ENCODE measurements around the gene C1orf35. TPM values are rescaled to one million over a fixed set of nuclear protein-coding genes. Genes with fewer than 3 reads are reported as not detected.
A peak's percentile ranks its signal among the peaks of the same experiment; 100 is the strongest.
"Not testable (repeated sequence)": the region's sequence is repeated elsewhere in the genome, so short reads cannot be mapped to it uniquely, and the experiment has no call there.

C1orf35 gene
- total RNA-seq, 2 experiments from 2014 or later: 14.4 to 24.4 TPM

- Mint-ChIP-seq H3K36me3 (ENCODE audit: low read depth) (peaks cover 7% of the 10 kb centered on the region), H3K9me3 (peaks cover 11% of the 10 kb centered on the region), H3K27ac (no peak overlapping the region), H3K4me1 (peaks cover 7% of the 10 kb centered on the region), H3K4me3 (no peak overlapping the region), H3K27me3 (no peaks in the 10 kb centered on the region)
- CTCF ChIA-PET: interaction anchor here (1.7 kb wide), 1 partner anchor 16 kb away, joined by 4 read pairs; no protein-coding TSS in a partner anchor
- DNase-seq: no peak
- POLR2A ChIA-PET: no interaction called here
These were observed 11.7 kb upstream of the C1orf35 start for GRCh38 chr1:228114827-228115226.

- H3K9me3 Mint-ChIP-seq: peaks cover 3% of the 10 kb centered on the region
- H3K4me1 Mint-ChIP-seq: peaks cover 22% of the 10 kb centered on the region
- H3K36me3 Mint-ChIP-seq (ENCODE audit: low read depth): peaks cover 3% of the 10 kb centered on the region
- no peak for DNase-seq
- H3K4me3 Mint-ChIP-seq: no peak overlapping the region
- POLR2A ChIA-PET: no interaction called here
- CTCF ChIA-PET: interaction anchor here (1.2 kb wide), 1 partner anchor 18 kb away, joined by 5 read pairs; no protein-coding TSS in a partner anchor
- H3K27me3 Mint-ChIP-seq: no peaks in the 10 kb centered on the region
- H3K27ac Mint-ChIP-seq: no peak overlapping the region
These were observed 9.5 kb upstream of the C1orf35 start for GRCh38 chr1:228112617-228113016.

- Mint-ChIP-seq H3K9me3 (no peaks in the 10 kb centered on the region), H3K36me3 (ENCODE audit: low read depth) (no peaks in the 10 kb centered on the region), H3K4me3 (no peak overlapping the region), H3K27ac (no peak overlapping the region), H3K27me3 (no peaks in the 10 kb centered on the region), H3K4me1 (peaks cover 23% of the 10 kb centered on the region)
- ChIA-PET POLR2A (no interaction called here), CTCF (interaction anchor here (1.2 to 1.5 kb wide), 2 partner anchors 19 to 55 kb away, joined by 3 to 5 read pairs; no protein-coding TSS in a partner anchor)
- no peak for DNase-seq
These were observed 9.0 kb upstream of the C1orf35 start for GRCh38 chr1:228112167-228112566.

- POLR2A ChIA-PET: not testable (repeated sequence)
These were observed 8.2 kb upstream of the C1orf35 start for GRCh38 chr1:228111315-228111714.

GRCh38 chr1:228110556-228110955 is 7.4 kb upstream of the C1orf35 start:
- DNase-seq: no peak
- ChIA-PET POLR2A (no interaction called here), CTCF (interaction anchor here (1.1 to 1.5 kb wide), 6 partner anchors 8 to 56 kb away, joined by 3 to 7 read pairs (median 3); partner anchors contain the start of gene ARF1)
- Mint-ChIP-seq H3K9me3 (no peaks in the 10 kb centered on the region), H3K27me3 (no peaks in the 10 kb centered on the region), H3K4me3 (no peak overlapping the region), H3K27ac (no peak overlapping the region), H3K4me1 (peaks cover 24% of the 10 kb centered on the region), H3K36me3 (ENCODE audit: low read depth) (peaks cover 3% of the 10 kb centered on the region)

More at GRCh38 chr1:228111315-228111714, 8.2 kb upstream of the C1orf35 start:
- not testable (repeated sequence) for H3K27ac Mint-ChIP-seq; DNase-seq; H3K9me3 Mint-ChIP-seq; H3K36me3 Mint-ChIP-seq (ENCODE audit: low read depth); H3K27me3 Mint-ChIP-seq; H3K4me3 Mint-ChIP-seq
- peaks cover 24% of the 10 kb centered on the region for H3K4me1 Mint-ChIP-seq
- CTCF ChIA-PET: interaction anchor here (1.3 to 1.5 kb wide), 2 partner anchors 29 to 55 kb away, joined by 3 read pairs; partner anchors contain the start of gene ARF1

GRCh38 chr1:228109962-228110488 is 6.9 kb upstream of the C1orf35 start:
- DNase-seq: no peak
- ChIA-PET CTCF (interaction anchor here (1.1 to 1.5 kb wide), 6 partner anchors 9 to 56 kb away, joined by 3 to 7 read pairs (median 3); partner anchors contain the start of genes ARF1 and IBA57), POLR2A (no interaction called here)
- Mint-ChIP-seq H3K36me3 (ENCODE audit: low read depth) (peaks cover 3% of the 10 kb centered on the region), H3K27ac (peak overlapping the region; percentile 96), H3K9me3 (no peaks in the 10 kb centered on the region), H3K27me3 (no peaks in the 10 kb centered on the region), H3K4me1 (peaks cover 24% of the 10 kb centered on the region), H3K4me3 (peak overlapping the region; percentile 92)

- CTCF ChIA-PET: interaction anchor here (0.6 to 1.5 kb wide), 6 partner anchors 9 to 410 kb away, joined by 3 to 7 read pairs (median 3); partner anchors contain the start of gene IBA57
- DNase-seq: peak; percentile 97
- peak within 1 kb of the TSS; percentile 92 for H3K4me3 Mint-ChIP-seq
- peaks cover 6% of the 10 kb centered on the region for H3K36me3 Mint-ChIP-seq (ENCODE audit: low read depth)
- no peaks in the 10 kb centered on the region for H3K27me3 Mint-ChIP-seq
- H3K4me1 Mint-ChIP-seq: peaks cover 31% of the 10 kb centered on the region
- POLR2A ChIA-PET: no interaction called here
- H3K27ac Mint-ChIP-seq: peak within 1 kb of the TSS; percentile 96
- no peaks in the 10 kb centered on the region for H3K9me3 Mint-ChIP-seq
These were observed 6.2 kb upstream of the C1orf35 start, which contains the start of gene MRPL55 for GRCh38 chr1:228109073-228109961. Gene MRPL55, minus strand, starts transcription at chr1:228109299. Its CDS starts 1,039 bp downstream, at chr1:228108260.

GRCh38 chr1:228108742-228109072 is 5.6 kb upstream of the C1orf35 start:
- H3K27ac Mint-ChIP-seq: peak overlapping the region; percentile 96
- no peaks in the 10 kb centered on the region for H3K9me3 Mint-ChIP-seq
- DNase-seq: no peak
- ChIA-PET POLR2A (no interaction called here), CTCF (interaction anchor here (1.3 kb wide), 1 partner anchor 57 kb away, joined by 3 read pairs; the partner anchor contains the start of gene IBA57)
- H3K36me3 Mint-ChIP-seq (ENCODE audit: low read depth): peaks cover 6% of the 10 kb centered on the region
- H3K4me1 Mint-ChIP-seq: peaks cover 38% of the 10 kb centered on the region
- peak overlapping the region; percentile 92 for H3K4me3 Mint-ChIP-seq
- no peaks in the 10 kb centered on the region for H3K27me3 Mint-ChIP-seq

- no peak for DNase-seq
- no peaks in the 10 kb centered on the region for H3K9me3 Mint-ChIP-seq
- peaks cover 9% of the 10 kb centered on the region for H3K36me3 Mint-ChIP-seq (ENCODE audit: low read depth)
- H3K27me3 Mint-ChIP-seq: no peaks in the 10 kb centered on the region
- H3K4me1 Mint-ChIP-seq: peaks cover 43% of the 10 kb centered on the region
- POLR2A ChIA-PET: no interaction called here
- CTCF ChIA-PET: interaction anchor here (0.5 to 1.0 kb wide), 2 partner anchors 30 to 58 kb away, joined by 3 read pairs; no protein-coding TSS in a partner anchor
- peak overlapping the region; percentile 96 for H3K27ac Mint-ChIP-seq
- peak overlapping the region; percentile 92 for H3K4me3 Mint-ChIP-seq
These were observed 5.0 kb upstream of the C1orf35 start for GRCh38 chr1:228108055-228108690.

GRCh38 chr1:228107636-228108035 is 4.5 kb upstream of the C1orf35 start:
- Mint-ChIP-seq H3K27me3 (no peaks in the 10 kb centered on the region), H3K4me1 (peaks cover 43% of the 10 kb centered on the region), H3K9me3 (no peaks in the 10 kb centered on the region), H3K27ac (peak overlapping the region; percentile 96), H3K4me3 (peak overlapping the region; percentile 92), H3K36me3 (ENCODE audit: low read depth) (peaks cover 9% of the 10 kb centered on the region)
- CTCF ChIA-PET: interaction anchor here (0.5 to 1.0 kb wide), 3 partner anchors 9 to 59 kb away, joined by 3 read pairs; no protein-coding TSS in a partner anchor
- DNase-seq: no peak
- POLR2A ChIA-PET: no interaction called here

- H3K9me3 Mint-ChIP-seq: no peaks in the 10 kb centered on the region
- no peak for DNase-seq
- H3K27me3 Mint-ChIP-seq: no peaks in the 10 kb centered on the region
- POLR2A ChIA-PET: no interaction called here
- CTCF ChIA-PET: interaction anchor here (0.7 to 1.5 kb wide), 3 partner anchors 31 to 60 kb away, joined by 5 read pairs; partner anchors contain the start of gene IBA57
- peak overlapping the region; percentile 27 for H3K4me3 Mint-ChIP-seq
- H3K4me1 Mint-ChIP-seq: peaks cover 41% of the 10 kb centered on the region
- peaks cover 9% of the 10 kb centered on the region for H3K36me3 Mint-ChIP-seq (ENCODE audit: low read depth)
- H3K27ac Mint-ChIP-seq: peak overlapping the region; percentile 81
These were observed 3.6 kb upstream of the C1orf35 start for GRCh38 chr1:228106800-228107054.

- H3K27me3 Mint-ChIP-seq: no peaks in the 10 kb centered on the region
- peaks cover 9% of the 10 kb centered on the region for H3K36me3 Mint-ChIP-seq (ENCODE audit: low read depth)
- ChIA-PET POLR2A (no interaction called here), CTCF (interaction anchor here (0.7 to 1.5 kb wide), 3 partner anchors 32 to 60 kb away, joined by 5 read pairs; partner anchors contain the start of gene IBA57)
- H3K9me3 Mint-ChIP-seq: no peaks in the 10 kb centered on the region
- H3K4me3 Mint-ChIP-seq: no peak overlapping the region
- DNase-seq: no peak
- peaks cover 47% of the 10 kb centered on the region for H3K4me1 Mint-ChIP-seq
- H3K27ac Mint-ChIP-seq: peak overlapping the region; percentile 81
These were observed 3.1 kb upstream of the C1orf35 start for GRCh38 chr1:228105996-228106799.

Measured in activated CD4-positive, alpha-beta T cell treated with anti-CD3 and anti-CD28 coated beads, Interleukin-2, amount 10 ng/mL, durations not matched to agents 7 days and 5 days (primary cell).